Right lung (tissue), 5 donors: ENCODE data around the gene SOX5. TPM values are rescaled to one million over a fixed set of nuclear protein-coding genes. Genes with fewer than 3 reads are reported as not detected.

Experiments
- DNase-seq, 2 donors: peaks; one replicate each; pipeline ENCODE4 v3.0.0-alpha.2; 2013
- polyA plus RNA-seq, 5 donors: library from polyadenylated mRNA; unstranded; fragments of 120-200 nt; gene quantifications; one replicate each; pipeline versions ENCODE4 v1.2.1 to v1.2.3, GENCODE V29; 2013; ENCODE audit warnings: inconsistent platforms in 1 of 5, low replicate concordance in 1 of 5; ENCODE audit not compliant: insufficient read length in 5 of 5, insufficient read depth in 1 of 5

Gene SOX5
- polyA plus RNA-seq, 5 donors, result 18.6 to 42.1 (median 35.8) TPM

GRCh38 chr12:23687947-23688346 lies 261.5 kb downstream of the SOX5 start:
- DNase-seq, result no peak

DNA sequence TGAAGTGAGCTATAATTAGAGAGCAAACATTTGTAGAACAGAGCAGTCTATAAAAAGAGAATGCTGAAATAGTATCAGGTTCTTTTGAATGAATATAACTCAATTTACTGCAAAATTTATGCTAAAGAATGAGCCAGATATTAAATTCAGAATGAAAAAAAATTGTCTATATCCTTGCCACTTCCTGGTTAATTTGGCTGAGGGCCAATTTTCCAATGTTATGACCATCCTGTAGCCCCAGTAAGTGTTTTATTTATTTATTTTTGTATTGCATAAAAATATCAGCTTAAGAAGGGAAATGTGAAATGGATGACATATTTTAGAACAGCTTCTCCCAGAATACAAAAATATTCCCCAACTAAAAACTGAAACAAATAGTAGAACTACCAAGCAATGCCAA lies 263.4 kb downstream of the SOX5 start:
- no peak for DNase-seq

GRCh38 chr12:23684121-23684520 lies 265.3 kb downstream of the SOX5 start:
- DNase-seq, result no peak

DNA sequence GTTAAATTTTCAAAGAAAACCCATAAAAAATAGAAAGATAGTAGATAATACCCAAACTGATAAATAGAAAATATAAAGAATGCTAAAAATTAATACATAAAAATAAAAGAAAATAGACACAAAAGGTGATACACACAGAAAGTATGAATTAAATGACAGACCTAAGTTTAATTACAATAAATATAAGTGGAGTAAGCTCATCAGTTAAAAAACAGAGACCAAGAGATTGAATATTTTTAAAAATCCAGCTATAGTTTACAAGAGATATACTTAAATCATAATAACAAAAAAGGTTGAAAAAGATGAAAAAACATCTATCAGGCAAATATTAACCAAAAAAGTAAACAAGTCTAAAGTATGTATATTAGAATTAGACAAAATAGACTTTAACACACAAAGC lies 268.2 kb downstream of the SOX5 start:
- no peak for DNase-seq

DNA sequence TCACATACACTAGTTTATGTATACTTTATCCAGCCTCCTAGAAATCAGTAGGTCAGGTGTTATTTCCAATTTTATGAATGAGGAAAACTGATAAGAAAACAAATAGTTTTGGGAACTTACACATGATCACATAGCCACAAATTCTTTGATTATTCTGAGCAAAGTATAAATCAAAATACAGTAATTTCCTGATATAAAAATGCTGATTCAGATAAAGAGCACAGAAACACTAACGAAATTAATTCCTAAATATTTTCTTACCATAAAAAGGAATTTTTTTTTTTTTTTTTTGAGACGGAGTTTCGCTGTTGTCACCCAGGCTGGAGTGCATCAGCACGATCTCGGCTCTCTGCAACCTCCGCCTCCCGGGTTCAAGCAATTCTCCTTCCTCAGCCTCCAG lies 275.4 kb downstream of the SOX5 start:
- DNase-seq, result no peak

- no peak for DNase-seq
Measured at GRCh38 chr12:23671881-23672280, 277.6 kb downstream of the SOX5 start.

GRCh38 chr12:23670684-23671083 lies 278.8 kb downstream of the SOX5 start:
- no peak for DNase-seq

- no peak for DNase-seq
Measured at GRCh38 chr12:23669691-23670090, 279.8 kb downstream of the SOX5 start.

DNA sequence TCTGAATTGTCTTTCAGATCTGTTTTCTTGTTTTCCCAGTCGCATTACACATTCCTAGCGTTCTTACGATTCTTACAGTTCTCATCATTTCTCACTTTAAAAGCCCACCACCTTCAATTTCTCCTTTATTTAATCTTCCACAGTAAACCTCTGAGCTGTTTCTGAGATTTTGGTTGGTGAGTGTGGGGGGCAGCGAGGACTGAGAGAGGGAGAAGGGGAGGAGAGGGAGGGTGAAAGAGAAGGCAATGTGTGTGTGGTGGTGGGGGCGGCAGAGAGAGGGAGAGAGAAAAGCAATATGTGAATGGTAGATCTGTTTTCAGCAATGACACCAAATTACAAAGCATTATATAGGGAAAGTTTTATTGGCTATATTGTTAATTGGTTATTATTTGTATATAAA lies 282.6 kb downstream of the SOX5 start:
- no peak for DNase-seq

- DNase-seq, result no peak
Measured at GRCh38 chr12:23662966-23663365, 286.5 kb downstream of the SOX5 start.

- DNase-seq, result no peak
Measured at GRCh38 chr12:23659131-23659530, 290.3 kb downstream of the SOX5 start.

DNA sequence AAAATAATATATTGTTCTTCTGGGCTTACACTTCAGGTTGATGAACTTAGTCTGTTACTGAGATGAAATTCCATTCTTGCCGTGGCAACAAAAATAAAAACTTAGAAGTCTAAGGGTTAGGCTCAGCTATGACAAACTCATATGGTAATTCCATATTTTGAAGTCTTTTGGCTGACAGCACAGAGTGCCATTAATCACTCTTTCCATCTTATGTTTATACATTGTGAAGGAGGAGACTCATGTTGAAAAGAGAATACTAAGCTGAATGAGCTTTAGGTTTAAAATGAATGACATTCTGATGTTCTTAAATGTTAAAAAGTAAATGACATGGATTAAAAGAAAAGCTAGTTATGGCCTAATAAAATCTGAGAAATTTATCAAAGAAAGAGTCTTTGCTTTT lies 291.9 kb downstream of the SOX5 start:
- DNase-seq, result no peak

- no peak for DNase-seq
Measured at GRCh38 chr12:23655884-23656283, 293.6 kb downstream of the SOX5 start.

GRCh38 chr12:23655112-23655511 lies 294.4 kb downstream of the SOX5 start:
- DNase-seq, result no peak

DNA sequence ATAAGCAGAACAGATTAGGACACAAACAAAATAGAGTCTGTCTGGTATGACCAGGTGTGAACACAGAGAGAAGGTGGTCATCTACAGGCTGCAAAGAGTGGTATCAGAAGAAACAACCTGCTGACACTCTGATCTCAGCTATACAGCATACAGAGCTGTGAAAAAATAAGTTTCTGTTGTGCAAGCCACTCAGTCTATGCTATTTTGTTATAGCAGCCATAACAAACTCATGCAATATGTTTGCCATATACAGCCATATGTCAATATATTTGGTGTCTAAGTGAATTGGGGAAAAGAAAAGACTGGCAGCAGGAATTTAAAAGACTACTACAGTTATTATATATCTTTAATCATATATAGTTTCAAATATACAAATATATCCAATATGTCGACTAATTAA lies 300.9 kb downstream of the SOX5 start:
- DNase-seq, result no peak

GRCh38 chr12:23640754-23641153 lies 308.7 kb downstream of the SOX5 start:
- no peak for DNase-seq

DNA sequence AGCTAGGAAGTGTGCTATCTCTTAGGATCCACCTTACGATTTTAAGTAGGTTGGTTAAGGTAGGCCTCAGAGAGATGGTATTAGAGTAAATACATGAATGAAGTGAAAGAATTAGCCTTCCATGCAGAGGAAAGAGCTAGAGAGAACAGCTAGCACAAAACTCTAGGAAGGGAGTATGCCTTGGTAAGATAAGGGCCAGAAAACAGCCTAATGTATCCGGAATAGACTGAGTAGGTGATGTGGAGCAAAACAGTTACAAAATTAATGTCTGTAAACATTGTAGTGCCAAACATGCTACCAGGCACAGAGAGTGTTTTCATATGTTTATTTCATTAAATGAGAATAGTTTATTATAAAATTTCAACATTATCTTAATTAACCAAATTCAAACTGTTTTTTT lies 315.1 kb downstream of the SOX5 start:
- DNase-seq, result no peak

GRCh38 chr12:23631786-23632377 lies 317.6 kb downstream of the SOX5 start:
- DNase-seq, result no peak

DNA sequence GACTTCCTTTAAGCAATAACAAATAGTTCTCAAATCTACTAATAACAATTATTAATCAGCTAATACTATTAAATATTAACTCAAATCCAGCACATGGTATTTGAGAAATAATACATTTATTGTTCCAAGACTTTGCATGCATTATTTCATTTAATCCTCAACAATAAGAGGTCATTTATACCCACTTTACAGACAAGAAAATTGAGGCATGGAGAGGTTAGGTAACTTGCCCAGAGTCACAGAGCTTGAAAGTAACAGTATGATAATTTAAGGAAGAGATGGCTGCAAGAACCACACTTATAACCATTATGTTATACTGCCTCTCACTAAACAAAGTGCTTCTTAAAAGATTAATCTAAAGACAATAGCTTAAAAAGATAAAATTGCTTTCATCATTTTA lies 318.9 kb downstream of the SOX5 start:
- no peak for DNase-seq

DNA sequence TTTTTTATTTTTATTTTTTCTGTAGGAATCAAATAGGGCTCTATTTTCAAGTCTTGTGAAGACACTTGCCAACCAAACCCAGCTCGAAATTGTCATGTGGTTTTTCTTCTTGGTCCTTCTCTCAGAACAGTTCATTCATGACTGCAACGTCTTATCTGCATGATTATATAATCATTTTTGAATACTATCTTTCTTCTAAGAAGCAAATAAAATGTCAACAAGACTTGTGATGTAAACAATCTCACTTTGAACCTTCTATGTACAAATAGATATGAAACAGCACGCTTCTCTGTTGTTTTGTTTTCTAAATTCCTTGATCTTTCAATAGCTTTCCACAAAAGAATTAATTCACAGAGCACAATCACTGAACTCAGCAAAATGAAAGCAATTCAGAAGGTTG lies 320.7 kb downstream of the SOX5 start:
- peak in 1 of 2 donors; percentile 10 for DNase-seq

- no peak for DNase-seq
Measured at GRCh38 chr12:23626791-23627190, 322.7 kb downstream of the SOX5 start.

GRCh38 chr12:23621900-23622299 lies 327.6 kb downstream of the SOX5 start:
- DNase-seq, result no peak

DNA sequence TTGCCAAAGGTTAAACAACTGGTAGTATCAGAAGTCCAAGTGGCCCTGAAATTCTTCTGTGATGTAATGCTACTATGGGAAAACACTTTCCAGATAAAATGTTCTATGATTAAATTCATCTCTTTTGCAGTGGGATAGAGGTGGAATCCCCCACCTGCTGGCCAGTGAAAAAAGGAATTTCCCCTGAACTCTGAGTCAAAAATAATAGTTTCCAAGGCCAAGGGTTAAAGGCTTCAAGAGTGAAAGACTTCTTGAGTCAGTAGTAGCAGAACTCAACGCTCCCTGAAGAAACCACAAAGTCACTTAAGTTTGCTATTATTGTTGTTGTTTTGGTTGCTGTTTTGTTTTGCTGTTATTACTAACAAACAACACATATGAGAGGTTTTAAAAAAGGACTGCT lies 330.8 kb downstream of the SOX5 start:
- DNase-seq, result no peak

GRCh38 chr12:23617749-23618148 lies 331.7 kb downstream of the SOX5 start:
- no peak for DNase-seq

- DNase-seq, result no peak
Measured at GRCh38 chr12:23614280-23614679, 335.2 kb downstream of the SOX5 start.
